ENCODE measurements around the gene TOR1AIP2.
A peak's percentile ranks its signal among the peaks of the same experiment; 100 is the strongest.

TOR1AIP2 gene

GRCh38 chr1:179828554-179829110, 49.0 kb downstream of the TOR1AIP2 start:
- no peak for DNase-seq (ENCODE audit: low spot score)
- H3K27me3 ChIP-seq (ENCODE audit: insufficient read depth, poor library complexity, severe bottlenecking) = no peaks in the 10 kb centered on the region

GRCh38 chr1:179826626-179827280, 50.9 kb downstream of the TOR1AIP2 start:
- Histone ChIP-seq H3K4me3 (ENCODE audit: severe bottlenecking) (no peak overlapping the region), H3K9me3 (ENCODE audit: severe bottlenecking) (no peaks in the 10 kb centered on the region), H3K36me3 (ENCODE audit: low read depth) (no peaks in the 10 kb centered on the region), H3K27ac (ENCODE audit: poor library complexity, severe bottlenecking) (no peak overlapping the region), H3K27me3 (ENCODE audit: insufficient read depth, poor library complexity, severe bottlenecking) (no peaks in the 10 kb centered on the region), H3K4me1 (ENCODE audit: insufficient read depth, poor library complexity, severe bottlenecking) (no peaks in the 10 kb centered on the region)
- ATAC-seq (ENCODE audit: low read depth) (no peak), DNase-seq (ENCODE audit: low spot score) (no peak)
- TF ChIP-seq CTCF (IDR thresholded peaks at IDR 0.05; ENCODE audit: poor library complexity, severe bottlenecking) = no peak

More at GRCh38 chr1:179828554-179829110, 49.0 kb downstream of the TOR1AIP2 start:
- no peaks in the 10 kb centered on the region for H3K9me3 ChIP-seq (ENCODE audit: severe bottlenecking)
- H3K4me1 ChIP-seq (ENCODE audit: insufficient read depth, poor library complexity, severe bottlenecking) = no peaks in the 10 kb centered on the region
- no peak for ATAC-seq (ENCODE audit: low read depth)
- H3K36me3 ChIP-seq (ENCODE audit: low read depth) = no peaks in the 10 kb centered on the region
- H3K27ac ChIP-seq (ENCODE audit: poor library complexity, severe bottlenecking) = no peak overlapping the region
- H3K4me3 ChIP-seq (ENCODE audit: severe bottlenecking) = no peak overlapping the region
- no peak for TF ChIP-seq CTCF (IDR thresholded peaks at IDR 0.05; ENCODE audit: poor library complexity, severe bottlenecking)

GRCh38 chr1:179825798-179826460, 51.7 kb downstream of the TOR1AIP2 start:
- no peak for TF ChIP-seq CTCF (IDR thresholded peaks at IDR 0.05; ENCODE audit: poor library complexity, severe bottlenecking)
- Histone ChIP-seq H3K4me3 (ENCODE audit: severe bottlenecking) (no peak overlapping the region), H3K27me3 (ENCODE audit: insufficient read depth, poor library complexity, severe bottlenecking) (no peaks in the 10 kb centered on the region), H3K4me1 (ENCODE audit: insufficient read depth, poor library complexity, severe bottlenecking) (no peaks in the 10 kb centered on the region), H3K36me3 (ENCODE audit: low read depth) (no peaks in the 10 kb centered on the region), H3K27ac (ENCODE audit: poor library complexity, severe bottlenecking) (no peak overlapping the region), H3K9me3 (ENCODE audit: severe bottlenecking) (no peaks in the 10 kb centered on the region)
- no peak for DNase-seq (ENCODE audit: low spot score)
- no peak for ATAC-seq (ENCODE audit: low read depth)

- H3K27ac ChIP-seq (ENCODE audit: poor library complexity, severe bottlenecking) = no peak overlapping the region
- TF ChIP-seq CTCF (IDR thresholded peaks at IDR 0.05; ENCODE audit: poor library complexity, severe bottlenecking) = no peak
- DNase-seq (ENCODE audit: low spot score) (no peak), ATAC-seq (ENCODE audit: low read depth) (no peak)
- no peak overlapping the region for H3K4me3 ChIP-seq (ENCODE audit: severe bottlenecking)
- H3K4me1 ChIP-seq (ENCODE audit: insufficient read depth, poor library complexity, severe bottlenecking) = no peaks in the 10 kb centered on the region
- H3K36me3 ChIP-seq (ENCODE audit: low read depth) = no peaks in the 10 kb centered on the region
- H3K9me3 ChIP-seq (ENCODE audit: severe bottlenecking) = no peaks in the 10 kb centered on the region
- H3K27me3 ChIP-seq (ENCODE audit: insufficient read depth, poor library complexity, severe bottlenecking) = no peaks in the 10 kb centered on the region
Measured at GRCh38 chr1:179825206-179825605, 52.4 kb downstream of the TOR1AIP2 start.

GRCh38 chr1:179824265-179824664, 53.3 kb downstream of the TOR1AIP2 start:
- Histone ChIP-seq H3K27ac (ENCODE audit: poor library complexity, severe bottlenecking) (no peak overlapping the region), H3K27me3 (ENCODE audit: insufficient read depth, poor library complexity, severe bottlenecking) (no peaks in the 10 kb centered on the region), H3K4me1 (ENCODE audit: insufficient read depth, poor library complexity, severe bottlenecking) (no peaks in the 10 kb centered on the region), H3K4me3 (ENCODE audit: severe bottlenecking) (no peak overlapping the region), H3K36me3 (ENCODE audit: low read depth) (no peaks in the 10 kb centered on the region), H3K9me3 (ENCODE audit: severe bottlenecking) (no peaks in the 10 kb centered on the region)
- no peak for TF ChIP-seq CTCF (IDR thresholded peaks at IDR 0.05; ENCODE audit: poor library complexity, severe bottlenecking)
- peak; percentile 19; the same call in 1 of the 3 replicates for ATAC-seq (ENCODE audit: low read depth)
- DNase-seq (ENCODE audit: low spot score) = no peak

All from RWPE2 (cell line).